ENCODE results near the gene CARMIL3.
"Not testable (repeated sequence)": the region's sequence is repeated elsewhere in the genome, so short reads cannot be mapped to it uniquely, and the experiment has no call there.

CARMIL3 gene

DNA sequence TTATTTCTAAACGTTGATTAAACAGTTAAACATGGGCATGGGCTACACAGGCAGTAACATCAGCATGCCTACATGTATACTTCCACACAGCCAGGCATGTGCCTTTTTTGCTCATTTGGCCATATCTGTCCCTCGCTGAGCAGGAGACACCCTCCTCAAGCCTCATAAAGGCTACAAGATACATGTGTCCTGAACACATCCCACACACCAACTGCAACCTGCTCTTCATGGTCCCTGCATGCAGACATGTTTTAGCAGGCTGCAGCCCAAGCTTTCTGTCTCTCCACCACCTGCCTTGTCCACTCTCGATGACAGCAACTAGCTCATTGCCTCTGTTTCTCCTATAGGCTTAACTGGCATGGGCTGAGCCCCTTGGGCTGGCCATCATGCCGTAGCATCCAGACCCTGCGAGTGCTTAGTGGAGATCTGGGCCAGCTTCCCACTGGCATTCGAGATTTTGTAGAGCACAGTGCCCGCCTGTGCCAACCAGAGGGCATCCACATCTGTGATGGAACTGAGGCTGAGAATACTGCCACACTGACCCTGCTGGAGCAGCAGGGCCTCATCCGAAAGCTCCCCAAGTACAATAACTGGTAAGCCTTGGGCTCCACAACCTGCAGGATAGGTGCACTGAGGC, 44.9 kb downstream of the CARMIL3 start:
- DNase-seq: no peak

DNA sequence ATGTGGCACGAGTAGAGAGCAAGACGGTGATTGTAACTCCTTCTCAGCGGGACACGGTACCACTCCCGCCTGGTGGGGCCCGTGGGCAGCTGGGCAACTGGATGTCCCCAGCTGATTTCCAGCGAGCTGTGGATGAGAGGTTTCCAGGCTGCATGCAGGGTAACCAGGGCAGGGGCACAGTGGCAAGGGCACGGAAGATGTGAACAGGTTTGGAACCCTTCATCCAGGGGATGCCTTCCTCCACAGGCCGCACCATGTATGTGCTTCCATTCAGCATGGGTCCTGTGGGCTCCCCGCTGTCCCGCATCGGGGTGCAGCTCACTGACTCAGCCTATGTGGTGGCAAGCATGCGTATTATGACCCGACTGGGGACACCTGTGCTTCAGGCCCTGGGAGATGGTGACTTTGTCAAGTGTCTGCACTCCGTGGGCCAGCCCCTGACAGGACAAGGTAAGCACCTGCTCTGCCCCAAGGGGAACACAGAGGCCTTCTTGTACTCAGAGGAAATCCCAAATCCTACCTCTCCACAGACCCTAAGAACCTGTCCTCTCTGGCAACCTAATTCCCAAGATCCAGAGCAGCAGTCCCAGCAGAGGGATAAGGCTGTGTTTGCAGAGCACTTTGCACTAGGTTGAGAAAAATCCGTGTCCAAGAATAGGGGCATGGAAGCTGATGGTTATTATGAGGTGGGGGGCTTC, 46.6 kb downstream of the CARMIL3 start:
- no peak for DNase-seq

DNA sequence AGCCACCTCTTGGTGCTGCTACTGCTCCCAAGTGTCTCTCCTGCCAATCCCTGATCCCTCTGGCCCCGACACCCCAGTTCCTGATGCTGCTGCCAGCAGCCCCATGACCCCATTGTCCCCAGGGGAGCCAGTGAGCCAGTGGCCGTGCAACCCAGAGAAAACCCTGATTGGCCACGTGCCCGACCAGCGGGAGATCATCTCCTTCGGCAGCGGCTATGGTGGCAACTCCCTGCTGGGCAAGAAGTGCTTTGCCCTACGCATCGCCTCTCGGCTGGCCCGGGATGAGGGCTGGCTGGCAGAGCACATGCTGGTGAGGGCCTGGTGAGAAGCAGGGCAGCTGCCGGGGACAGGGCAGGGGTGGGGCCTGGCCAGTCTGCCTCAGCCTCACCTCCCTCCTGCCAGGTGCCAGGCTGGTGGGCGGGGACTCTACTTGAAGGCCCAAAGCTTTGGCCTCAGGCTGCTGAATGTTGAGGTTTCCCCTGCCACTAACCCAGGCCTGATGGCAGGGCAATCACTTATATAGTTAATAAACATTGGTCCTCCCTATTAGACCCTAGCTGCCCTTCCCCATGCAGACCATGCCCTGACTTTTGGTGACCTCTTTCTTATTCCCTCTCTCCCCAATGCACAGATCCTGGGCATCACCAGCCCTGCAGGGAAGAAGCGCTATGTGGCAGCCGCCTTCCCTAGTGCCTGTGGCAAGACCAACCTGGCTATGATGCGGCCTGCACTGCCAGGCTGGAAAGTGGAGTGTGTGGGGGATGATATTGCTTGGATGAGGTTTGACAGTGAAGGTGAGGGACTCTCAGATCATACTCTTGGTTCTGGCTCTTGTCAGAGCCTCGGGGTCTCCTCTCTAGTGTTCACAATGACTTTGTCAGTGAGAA, 47.4 kb downstream of the CARMIL3 start:
- DNase-seq: no peak

DNA sequence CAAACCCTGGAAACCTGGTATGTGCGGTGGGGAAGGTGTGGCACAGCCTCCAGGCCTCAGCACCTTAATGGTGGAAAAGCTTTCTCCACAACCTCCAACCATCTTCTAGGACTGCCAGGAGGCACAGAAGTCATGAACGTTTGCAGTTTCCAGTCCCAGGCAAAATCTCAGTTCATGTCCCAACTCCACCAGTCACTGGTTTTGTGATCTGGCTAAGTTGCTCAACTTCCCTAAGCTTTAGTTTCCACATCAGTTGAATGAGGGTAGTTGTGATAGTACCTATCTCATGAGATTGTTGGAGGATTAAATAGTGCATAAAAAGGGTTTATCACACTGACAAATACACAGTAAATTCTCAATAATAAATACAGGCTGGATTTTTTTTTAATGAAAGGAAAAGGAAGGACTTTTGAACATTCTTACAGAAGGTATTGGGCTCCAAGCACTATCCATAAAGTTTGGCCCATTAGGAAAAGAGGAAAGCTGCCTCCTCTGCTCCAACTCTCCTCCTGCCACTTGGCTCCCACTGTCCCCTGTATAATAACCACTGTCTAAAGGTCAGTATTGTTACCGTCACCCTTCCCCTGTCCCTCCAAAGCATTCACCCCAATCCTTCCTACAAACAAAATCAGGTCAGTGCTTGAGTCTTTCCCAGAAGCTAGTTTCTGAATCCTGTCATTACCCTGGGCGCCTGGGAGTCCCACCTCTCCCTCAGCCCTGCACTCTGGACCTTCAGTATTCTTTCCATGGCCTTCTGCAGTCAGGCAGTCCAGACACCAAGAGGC, 48.6 kb downstream of the CARMIL3 start:
- no peak for DNase-seq

DNA sequence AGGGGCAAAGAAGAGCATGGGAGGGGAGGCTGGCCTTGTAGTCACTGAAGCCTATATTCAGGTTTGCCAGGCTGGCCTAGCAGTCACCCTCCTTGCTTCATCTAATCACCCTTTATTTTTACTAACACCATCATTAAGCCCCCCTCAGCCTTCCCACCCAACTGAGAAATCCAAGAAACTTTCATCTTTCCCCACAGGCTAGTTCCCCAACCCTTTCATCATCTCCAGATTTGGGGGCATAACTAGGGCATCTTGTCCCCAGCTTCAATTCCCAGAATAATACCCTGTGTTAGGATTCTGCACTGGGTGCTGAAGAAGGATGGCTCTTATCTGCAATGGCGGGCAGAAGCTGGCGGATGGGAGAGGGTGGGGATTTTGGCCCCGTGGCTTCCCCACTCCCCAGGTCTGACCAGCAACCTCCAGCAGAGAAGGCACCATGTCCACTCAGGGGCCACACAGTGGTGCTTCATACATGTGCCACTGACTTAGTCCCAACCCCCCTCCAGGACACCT, 49.2 kb downstream of the CARMIL3 start:
- no peak for DNase-seq

DNA sequence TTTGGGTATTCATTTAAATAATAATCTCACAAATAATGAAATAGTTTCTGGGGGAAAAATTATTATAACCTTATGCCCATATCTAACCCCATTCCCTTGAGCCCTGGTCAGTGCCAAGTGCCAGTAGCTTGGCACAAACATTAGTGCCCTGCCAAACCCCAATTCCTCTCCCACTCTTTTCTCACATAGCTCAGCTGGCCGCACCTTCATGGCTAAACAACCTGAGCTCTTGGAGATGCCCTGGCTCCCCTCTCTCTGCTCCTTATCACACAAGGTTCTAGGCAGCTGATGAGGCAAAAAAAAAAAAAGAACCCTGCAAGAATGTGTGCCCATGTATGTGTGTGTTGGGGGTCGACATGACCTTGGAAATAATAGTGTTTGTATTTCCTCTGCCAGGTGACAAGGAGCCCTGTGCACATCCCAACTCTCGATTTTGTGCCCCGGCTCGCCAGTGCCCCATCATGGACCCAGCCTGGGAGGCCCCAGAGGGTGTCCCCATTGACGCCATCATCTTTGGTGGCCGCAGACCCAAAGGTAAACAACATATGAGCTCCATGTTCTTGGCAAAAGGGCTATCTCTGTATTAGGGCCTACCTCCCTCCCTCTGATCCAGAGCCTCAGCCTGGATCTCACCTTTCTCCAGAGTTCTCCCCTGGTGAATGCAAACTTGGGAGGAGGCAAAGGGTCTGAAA, 50.7 kb downstream of the CARMIL3 start:
- no peak for DNase-seq

DNA sequence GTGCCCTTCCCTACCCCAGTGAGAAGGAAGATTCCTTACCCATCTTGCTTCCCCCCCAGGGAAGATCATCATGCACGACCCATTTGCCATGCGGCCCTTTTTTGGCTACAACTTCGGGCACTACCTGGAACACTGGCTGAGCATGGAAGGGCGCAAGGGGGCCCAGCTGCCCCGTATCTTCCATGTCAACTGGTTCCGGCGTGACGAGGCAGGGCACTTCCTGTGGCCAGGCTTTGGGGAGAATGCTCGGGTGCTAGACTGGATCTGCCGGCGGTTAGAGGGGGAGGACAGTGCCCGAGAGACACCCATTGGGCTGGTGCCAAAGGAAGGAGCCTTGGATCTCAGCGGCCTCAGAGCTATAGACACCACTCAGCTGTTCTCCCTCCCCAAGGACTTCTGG, 51.6 kb downstream of the CARMIL3 start:
- DNase-seq: no peak

DNA sequence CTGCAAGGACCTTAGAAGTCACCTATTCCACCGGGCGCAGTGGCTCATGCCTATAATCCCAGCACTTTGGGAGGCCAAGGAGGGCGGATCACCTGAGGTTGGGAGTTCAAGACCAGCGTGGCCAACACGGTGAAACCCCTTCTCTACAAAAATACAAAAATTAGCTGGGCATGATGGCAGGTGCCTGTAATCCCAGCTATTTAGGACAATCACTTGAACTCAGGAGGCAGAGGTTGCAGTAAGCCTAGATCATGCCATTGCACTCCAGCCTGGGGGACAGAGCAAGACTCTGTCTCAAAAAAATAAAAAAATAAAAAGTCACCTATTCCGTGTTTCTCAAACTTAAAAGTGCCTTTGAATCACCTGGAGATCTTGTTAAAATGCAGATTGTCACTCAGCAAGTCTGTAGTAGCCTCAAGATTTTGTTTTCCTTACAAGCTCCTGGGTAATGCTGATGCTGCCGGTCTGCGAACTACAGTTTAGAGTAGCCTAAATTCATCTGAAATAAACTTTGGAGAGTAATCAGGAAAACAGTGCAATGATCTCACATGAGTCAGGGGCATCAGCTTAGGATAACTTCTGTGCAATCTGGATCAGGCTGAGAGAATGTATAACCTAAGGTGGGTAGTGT, 53.9 kb downstream of the CARMIL3 start:
- DNase-seq: not testable (repeated sequence)

DNA sequence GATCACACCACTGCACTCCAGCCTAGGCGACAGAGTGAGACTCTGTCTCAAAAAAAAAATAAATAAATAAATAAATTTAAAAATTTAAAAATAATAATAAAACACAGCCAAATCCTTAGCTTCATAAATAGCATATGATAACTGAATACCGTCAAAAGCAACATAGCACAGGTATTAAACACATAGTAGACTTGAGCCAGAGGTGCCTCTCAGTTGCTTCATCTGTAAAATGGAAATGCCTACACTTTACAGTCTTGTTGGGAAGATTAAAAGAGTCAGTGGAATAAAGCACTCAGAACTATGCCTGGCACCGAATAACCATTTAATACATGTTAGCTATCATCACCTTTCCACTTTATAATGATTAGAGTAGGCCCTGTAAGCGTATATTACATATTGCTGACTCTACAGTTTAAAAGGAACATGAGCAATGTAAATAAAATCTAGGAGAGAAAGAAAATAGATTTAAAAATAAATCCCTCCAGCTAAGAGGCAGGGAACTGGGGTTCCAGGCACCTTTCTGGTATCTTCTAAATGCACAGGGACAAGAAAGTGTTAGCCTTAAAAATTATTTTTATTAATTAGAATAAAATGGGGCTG, 55.0 kb downstream of the CARMIL3 start:
- no peak for DNase-seq

DNA sequence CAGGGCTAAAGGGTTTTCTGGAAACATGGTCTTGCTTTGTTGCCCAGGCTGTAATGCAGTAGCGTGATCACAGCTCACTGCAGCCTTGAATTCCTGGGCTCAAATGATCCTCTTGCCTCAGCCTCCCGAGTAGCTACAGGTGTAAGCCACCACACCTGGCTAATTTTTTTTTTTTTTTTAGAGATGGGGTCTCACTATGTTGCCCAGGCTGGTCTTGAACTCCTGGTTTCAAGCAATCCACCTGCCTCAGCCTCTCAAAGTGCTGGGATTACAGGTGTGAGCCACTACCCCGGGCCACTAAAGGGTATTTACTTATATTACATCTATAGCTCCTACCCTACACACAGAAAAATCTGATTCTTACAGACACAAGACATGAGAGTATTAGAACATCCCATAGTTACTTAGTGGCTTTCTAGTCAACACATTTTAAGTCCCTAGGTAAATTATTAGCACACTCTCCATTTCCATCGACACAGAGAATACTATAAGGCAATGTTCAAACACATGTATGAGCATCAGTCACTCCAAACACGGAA, 56.6 kb downstream of the CARMIL3 start:
- no peak for DNase-seq

DNA sequence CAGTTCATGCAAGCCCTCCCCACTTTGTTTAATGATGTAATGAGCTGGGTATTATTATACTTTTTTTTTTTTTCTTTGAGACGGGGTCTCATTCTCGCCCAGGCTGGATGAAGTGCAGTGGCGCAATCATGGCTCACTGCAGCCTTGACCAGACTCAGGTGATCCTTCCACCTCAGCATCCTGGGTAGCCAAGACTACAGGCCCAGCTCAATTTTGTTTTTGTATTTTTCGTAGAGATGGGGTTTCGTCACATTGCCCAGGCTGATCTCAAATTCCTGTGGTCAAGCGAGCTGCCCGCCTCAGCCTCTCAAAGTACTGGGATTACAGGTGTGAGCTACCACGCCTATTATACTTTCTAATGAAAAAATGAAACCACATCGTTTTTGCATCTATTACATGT, 58.3 kb downstream of the CARMIL3 start:
- DNase-seq: no peak

DNA sequence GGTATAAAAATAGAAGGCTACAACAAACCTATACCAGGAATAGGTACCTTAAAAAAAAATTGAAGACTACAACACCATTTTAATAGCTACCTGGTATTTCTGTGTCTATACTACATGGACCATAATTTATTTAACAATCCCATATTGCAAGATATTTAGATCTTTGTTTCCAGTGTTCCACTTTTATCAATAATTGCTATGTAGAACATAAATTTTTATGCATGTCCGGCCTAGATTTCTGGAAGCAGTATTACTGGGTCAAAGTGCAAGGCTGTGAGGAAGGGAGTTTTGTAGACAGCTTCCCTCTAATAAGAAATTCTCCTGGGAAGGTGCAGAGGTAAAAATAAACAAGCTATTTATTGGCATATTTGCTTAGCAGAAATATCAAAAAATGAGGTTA, 58.7 kb downstream of the CARMIL3 start:
- no peak for DNase-seq

DNA sequence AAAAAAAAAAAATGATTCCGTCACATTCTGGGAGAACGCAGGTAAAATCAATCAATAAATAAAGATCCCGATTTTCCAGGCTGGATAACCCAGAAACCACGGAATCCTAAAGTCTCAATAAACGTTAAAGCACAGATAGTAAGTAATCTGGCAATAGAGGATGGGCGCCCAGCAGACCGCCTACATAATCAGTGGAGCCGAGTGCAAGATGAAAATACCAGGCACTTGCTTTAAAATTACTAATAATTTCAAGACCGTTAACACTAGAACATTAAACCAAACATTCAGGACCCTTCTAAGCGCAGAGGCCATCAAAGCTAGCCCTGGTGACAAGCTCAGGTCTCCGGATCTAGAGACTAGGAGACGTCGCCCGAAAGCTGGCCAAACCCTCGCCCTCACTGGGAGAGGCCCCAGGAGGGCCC, 61.6 kb downstream of the CARMIL3 start:
- no peak for DNase-seq

DNA sequence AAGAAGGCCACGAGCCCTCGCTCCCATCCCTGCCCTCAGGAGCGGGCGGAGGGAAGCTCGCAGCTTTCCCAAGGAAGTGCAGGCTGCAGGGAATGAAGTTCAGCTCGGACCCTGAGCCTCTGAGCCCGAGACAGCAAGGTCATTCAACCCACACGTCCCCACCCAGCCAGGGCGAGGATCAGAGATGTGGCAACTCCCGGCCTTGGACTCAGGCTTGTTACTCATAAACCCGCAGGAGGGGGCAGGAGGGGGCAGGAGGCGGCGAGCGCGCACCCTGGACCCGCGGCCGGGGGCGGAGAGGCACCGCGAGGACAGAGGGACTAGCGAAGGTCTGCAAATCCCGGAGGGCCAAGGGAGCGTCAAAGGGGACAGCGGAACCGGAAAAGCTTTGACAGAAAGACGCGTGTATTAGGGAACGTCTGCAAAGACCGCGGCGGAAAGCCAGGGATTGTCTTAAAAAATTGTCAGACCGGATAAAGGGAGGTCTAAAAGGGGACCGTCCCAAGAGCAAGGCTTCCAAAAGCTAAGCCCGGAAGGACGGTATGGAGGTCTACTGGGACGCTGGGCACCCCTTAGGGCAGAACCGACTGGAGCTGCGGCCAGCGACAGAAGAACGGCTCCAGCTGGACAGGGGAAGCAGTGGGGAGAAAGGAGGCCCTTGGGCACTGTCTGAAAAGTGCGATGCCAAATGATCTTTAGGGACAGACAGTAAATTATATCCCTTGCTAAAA, 62.2 kb downstream of the CARMIL3 start:
- DNase-seq: peak; percentile 67 to 68

DNA sequence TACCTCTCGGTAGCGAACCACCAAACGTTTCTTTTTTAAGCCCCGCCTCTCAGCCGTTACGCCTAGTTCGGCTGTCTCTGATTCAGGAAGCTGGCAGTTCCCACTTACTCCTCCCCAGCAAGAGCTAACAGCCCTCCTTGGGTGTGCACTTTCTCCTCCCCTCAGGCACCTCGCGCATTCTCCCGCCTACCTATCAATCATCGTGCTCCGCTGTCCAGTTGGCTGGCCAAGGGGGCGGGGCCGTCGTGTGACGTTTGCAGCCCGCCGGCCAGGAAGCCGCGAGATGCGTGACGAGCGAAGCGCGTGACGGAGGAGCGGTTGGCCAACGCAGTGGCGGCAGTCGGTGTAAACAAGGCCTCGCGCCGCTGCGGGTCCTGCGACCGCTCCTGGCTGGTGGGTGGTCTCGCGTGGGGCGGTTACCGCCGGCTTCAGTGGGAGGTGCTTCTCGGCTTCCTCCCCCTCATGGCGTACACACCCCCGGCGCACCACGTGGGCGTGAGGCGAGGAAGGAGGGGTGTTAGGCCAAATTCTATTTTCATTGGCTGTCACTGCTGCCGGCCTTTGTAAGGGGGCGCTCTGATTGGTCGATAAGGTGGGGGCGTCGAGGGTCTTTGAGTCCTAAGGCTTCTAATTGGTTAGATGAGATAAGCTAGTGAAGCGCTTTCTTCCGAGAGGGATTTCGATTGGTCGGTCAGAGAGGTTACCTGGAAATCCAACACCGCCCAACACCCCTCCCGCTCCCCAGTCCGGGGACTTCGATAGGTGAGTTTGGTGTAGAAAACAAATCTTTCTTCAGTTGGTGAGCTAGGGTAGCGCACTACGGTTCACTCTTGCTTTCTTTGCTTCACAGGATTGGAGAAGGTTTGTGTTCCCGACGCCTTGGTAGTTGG, 63.0 kb downstream of the CARMIL3 start, which contains the start of the genes DCAF11 and NRL:
TSS of gene DCAF11 (plus strand) at position 246 of the 890 bp plus-strand sequence. CDS start 818 bp downstream, outside the sequence.
TSS of gene NRL (minus strand) at position 418 of the 890 bp plus-strand sequence. CDS start 32,101 bp downstream, outside the sequence.
- peak; percentile 98 for DNase-seq

DNA sequence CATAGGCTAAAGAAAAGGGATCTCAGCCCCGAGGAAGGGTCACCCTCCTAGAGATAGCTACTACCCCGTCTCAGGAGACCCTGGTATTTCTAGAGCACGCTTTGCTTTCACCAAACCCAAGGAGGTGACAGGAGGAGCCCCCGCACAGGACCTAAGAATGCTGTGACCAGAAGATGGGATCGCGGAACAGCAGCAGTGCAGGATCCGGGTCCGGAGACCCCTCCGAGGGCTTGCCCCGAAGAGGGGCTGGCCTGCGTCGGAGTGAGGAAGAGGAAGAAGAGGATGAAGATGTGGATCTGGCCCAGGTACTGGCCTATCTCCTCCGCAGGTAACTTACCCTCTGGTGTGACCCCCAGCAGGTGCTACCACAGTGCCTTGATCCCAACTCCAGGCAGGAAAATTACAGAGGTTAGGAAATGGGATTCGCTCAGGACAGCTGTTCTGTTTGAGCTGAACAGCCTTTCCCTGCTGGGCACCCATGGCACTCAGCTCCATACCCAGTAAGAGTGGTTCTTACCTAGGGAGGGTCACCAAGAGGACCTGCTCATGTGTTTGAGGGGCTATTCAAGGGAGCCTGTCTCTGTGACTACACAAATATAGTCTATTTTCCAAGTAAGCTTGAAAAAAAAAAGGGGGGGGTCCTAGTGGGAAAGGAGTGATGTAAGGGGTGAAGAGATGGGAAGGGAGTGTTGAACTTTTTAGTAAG, 63.8 kb downstream of the CARMIL3 start:
- DNase-seq: no peak

DNA sequence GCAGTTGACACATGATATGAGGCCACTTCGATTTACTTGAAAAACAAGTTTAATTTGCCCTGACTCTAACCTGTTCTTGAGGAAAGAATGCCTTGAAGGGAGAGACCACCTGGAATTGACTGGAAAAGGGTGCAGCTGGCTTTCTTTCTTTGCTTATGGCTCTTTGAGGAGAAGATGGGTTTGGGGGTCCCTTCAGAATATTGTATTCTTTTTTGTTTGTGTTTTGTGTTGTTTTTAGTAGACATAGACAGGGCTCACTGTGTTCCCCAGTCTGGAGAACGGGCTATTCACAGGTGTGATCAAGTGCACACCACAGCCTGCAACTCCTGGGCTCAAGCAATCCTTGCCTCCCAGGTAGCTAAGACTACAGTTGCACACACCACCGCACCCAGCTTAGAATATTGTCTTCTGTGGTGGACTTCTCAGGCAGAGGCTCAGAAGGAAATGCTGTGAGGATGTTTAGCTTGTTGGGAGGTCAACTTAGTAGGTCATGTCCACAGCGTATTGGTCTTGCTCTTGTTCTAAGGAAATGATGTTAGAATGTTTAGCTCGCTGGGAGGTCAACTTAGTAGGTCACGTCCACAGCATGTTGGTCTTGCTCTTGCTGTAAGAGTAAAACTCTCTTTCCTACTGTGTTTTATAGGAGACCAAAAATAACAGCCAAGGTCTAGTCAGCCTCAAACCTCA, 64.5 kb downstream of the CARMIL3 start:
- no peak for DNase-seq

Measured in NCI-H1930 (cell line).